ENCODE data around the gene HTR2A.
A peak's percentile ranks its signal among the peaks of the same experiment; 100 is the strongest.

The HTR2A gene

DNA sequence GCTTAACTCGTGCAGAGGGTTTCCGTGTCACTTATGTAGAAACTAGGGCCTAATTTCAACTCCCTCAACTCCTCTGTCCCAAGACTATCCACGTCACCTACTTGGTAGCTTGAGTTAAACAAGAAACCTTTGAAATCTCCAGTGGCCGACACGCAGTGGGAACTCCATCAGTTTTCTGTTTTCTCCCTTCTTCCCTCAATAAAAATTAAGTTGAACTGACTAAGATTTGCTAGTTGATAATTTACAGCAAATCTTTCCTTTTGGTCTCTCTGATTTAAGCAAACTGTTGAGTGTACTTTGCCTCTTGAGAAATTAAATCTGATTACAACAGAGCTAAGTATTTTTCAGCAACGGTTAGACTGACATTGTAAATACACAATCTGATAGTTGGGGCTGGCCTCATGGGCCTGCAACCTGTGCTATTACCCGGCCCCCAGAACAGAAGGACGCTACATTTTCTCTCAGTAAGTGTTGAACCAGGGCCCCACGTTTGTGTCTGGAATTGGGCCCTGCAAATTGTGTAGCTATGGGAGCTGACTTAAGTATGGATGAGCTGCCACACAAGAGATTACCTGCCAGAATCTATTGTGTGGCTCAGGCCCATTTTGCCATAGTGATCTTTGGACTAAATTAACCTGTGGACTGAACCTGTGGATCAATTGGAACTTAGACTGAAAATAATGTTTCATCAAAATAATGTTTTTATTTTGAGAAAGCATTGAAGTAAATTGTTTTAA is 99.2 kb downstream of the HTR2A start:
- Mint-ChIP-seq H3K9me3 (no peaks in the 10 kb centered on the region), H3K27me3 (ENCODE audit: low read depth, poor library complexity) (peaks cover 3% of the 10 kb centered on the region), H3K36me3 (ENCODE audit: low read depth) (peaks cover 15% of the 10 kb centered on the region), H3K27ac (no peak overlapping the region), H3K4me3 (peak overlapping the region; percentile 91), H3K4me1 (peaks cover 39% of the 10 kb centered on the region)
- DNase-seq: no peak
- TF ChIP-seq, protein P1, sequence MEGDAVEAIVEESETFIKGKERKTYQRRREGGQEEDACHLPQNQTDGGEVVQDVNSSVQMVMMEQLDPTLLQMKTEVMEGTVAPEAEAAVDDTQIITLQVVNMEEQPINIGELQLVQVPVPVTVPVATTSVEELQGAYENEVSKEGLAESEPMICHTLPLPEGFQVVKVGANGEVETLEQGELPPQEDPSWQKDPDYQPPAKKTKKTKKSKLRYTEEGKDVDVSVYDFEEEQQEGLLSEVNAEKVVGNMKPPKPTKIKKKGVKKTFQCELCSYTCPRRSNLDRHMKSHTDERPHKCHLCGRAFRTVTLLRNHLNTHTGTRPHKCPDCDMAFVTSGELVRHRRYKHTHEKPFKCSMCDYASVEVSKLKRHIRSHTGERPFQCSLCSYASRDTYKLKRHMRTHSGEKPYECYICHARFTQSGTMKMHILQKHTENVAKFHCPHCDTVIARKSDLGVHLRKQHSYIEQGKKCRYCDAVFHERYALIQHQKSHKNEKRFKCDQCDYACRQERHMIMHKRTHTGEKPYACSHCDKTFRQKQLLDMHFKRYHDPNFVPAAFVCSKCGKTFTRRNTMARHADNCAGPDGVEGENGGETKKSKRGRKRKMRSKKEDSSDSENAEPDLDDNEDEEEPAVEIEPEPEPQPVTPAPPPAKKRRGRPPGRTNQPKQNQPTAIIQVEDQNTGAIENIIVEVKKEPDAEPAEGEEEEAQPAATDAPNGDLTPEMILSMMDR (IDR thresholded peaks at IDR 0.05): no peak

DNA sequence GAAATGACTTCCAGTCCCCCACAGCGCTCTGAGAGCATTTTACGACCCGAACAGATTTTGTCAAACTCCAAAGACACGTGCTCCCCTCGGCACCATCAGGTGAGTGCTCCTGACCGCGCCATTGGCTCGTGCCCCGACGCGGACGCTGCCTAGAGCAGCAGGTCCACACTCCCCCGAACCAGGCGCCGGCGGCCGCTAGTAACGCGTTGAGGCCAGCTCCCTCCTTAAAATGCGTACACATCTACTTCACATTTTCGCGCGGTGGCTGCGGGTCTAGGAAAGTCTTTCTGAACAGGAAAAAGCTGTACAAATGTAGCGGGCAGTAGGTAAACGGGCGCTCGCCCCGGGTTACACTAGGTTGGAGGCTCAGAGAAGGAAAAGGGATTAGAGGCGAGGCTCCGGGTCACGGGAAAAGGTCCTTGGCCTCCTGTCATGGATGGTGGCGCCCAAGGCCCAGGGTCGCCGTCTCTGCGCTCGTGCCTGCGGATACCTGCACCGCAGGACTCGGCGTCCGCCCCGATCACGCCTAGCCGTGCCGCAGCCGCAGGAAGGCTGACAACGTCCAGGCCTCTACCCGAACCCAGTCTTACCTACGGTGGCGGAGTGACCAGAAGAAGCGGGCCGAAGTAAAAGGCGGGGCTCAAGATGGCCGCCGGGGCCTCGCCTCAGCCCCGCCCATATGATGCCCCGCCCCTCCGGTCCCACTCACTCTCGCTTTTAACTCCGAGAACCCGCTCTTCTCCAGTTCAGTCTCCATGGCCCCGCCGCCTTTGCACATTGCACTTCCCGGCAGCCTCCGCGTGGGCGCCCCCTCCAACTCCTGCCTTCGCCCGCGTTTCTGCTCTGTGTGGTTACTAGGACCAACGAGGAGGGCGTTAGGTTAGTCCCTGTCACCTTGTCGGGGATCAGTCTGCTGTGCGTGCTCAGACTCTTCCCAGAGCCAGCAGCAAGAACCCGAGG is 100.1 kb downstream of the HTR2A start, which contains the start of gene ESD:
ESD (minus strand) TSS at position 647 of the 960 bp plus-strand sequence. CDS start 5,748 bp downstream, outside the sequence.
- DNase-seq: peak; percentile 93
- H3K4me1 Mint-ChIP-seq: peaks cover 39% of the 10 kb centered on the region
- H3K27me3 Mint-ChIP-seq (ENCODE audit: low read depth, poor library complexity): peaks cover 3% of the 10 kb centered on the region
- H3K36me3 Mint-ChIP-seq (ENCODE audit: low read depth): peaks cover 15% of the 10 kb centered on the region
- H3K4me3 Mint-ChIP-seq: peak within 1 kb of the TSS; percentile 91
- peak within 1 kb of the TSS; percentile 97 for H3K27ac Mint-ChIP-seq
- TF ChIP-seq, protein P1 (IDR thresholded peaks at IDR 0.05): no peak
- no peaks in the 10 kb centered on the region for H3K9me3 Mint-ChIP-seq

DNA sequence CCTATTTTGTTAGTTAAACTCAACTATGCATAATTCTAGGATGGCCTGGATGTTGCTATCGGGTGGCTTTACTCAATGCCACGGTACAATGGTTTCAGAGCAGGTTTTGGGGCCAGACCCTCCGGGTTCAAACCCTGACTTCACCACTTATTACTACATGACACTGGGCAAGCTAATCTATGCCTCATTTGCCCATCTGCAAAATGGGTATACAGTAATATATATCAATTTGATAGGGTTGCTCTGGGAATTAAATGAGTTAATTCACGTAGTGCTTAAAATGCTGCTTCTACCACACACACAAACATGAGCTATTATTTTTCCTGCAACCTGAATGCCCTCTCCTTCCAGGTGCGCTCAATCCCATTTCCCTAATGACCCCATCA is 100.7 kb downstream of the HTR2A start:
- Mint-ChIP-seq H3K4me1 (peaks cover 39% of the 10 kb centered on the region), H3K27me3 (ENCODE audit: low read depth, poor library complexity) (peaks cover 3% of the 10 kb centered on the region), H3K9me3 (no peaks in the 10 kb centered on the region), H3K27ac (peak overlapping the region; percentile 97), H3K36me3 (ENCODE audit: low read depth) (peaks cover 15% of the 10 kb centered on the region), H3K4me3 (peak overlapping the region; percentile 91)
- TF ChIP-seq, protein P1 (IDR thresholded peaks at IDR 0.05): no peak
- no peak for DNase-seq

DNA sequence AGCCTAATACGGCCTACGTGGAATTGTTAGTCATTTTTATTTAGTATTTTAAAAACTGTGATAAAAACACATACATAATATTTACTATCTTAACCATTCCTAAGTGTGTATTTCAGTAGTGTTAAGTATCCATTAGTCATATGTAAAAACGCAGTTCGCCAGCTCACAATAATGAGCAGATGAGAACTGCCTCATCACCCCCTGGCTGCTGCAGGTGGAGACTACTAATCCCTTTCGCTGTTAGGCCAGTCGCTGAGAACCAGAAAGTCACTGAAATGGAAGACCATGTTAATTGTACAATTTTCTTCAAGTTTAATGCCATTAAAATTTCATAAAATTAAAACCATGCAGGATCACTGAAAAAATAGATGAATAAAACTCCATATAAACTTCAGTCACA is 101.5 kb downstream of the HTR2A start:
- DNase-seq: no peak
- H3K4me1 Mint-ChIP-seq: peaks cover 39% of the 10 kb centered on the region

DNA sequence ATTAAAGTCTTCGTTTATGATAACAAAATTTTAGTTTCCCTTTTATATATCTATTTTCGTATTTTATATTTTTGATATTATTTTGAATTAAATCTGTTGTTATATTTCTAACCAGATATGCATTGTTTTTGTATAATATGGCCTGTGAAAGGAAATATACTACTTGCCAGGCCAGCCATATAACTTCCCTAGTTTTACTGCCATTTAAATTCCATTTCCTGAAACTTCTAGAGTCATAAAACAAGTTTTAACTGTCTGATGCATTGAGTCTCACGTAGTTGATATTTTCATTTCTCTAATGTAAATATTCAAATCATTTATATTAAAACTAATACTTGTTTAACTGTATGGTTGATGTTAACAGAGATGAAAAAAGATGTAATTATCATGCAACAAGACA is 113.3 kb downstream of the HTR2A start:
- H3K9me3 Mint-ChIP-seq: no peaks in the 10 kb centered on the region
- H3K4me1 Mint-ChIP-seq: no peaks in the 10 kb centered on the region
- H3K4me3 Mint-ChIP-seq: no peak overlapping the region
- H3K36me3 Mint-ChIP-seq (ENCODE audit: low read depth): peaks cover 56% of the 10 kb centered on the region
- TF ChIP-seq, protein P1 (IDR thresholded peaks at IDR 0.05): no peak
- H3K27me3 Mint-ChIP-seq (ENCODE audit: low read depth, poor library complexity): no peaks in the 10 kb centered on the region
- DNase-seq: no peak
- H3K27ac Mint-ChIP-seq: no peak overlapping the region

More for the DNA sequence above, 101.5 kb downstream of the HTR2A start:
- peaks cover 3% of the 10 kb centered on the region for H3K27me3 Mint-ChIP-seq (ENCODE audit: low read depth, poor library complexity)
- TF ChIP-seq, protein P1 (IDR thresholded peaks at IDR 0.05): no peak
- no peaks in the 10 kb centered on the region for H3K9me3 Mint-ChIP-seq
- H3K36me3 Mint-ChIP-seq (ENCODE audit: low read depth): peaks cover 21% of the 10 kb centered on the region
- H3K4me3 Mint-ChIP-seq: peak overlapping the region; percentile 61
- no peak overlapping the region for H3K27ac Mint-ChIP-seq
